GM12878 (cell line): ENCODE results near the gene ZNF682.

Experiments used
- ATF3 ChIP-seq: IDR thresholded peaks from 2 replicates; pipeline ENCODE4 v1.6.1; 2011; ENCODE audit warnings: low read depth, mild to moderate bottlenecking, low read length, moderate library complexity, borderline replicate concordance; ENCODE audit errors: extremely low read depth
- CBFB ChIP-seq: IDR thresholded peaks from 2 replicates; pipeline ENCODE4 v1.6.1; 2016; ENCODE audit warnings: antibody characterized with exemption, low read depth
- CBX3 ChIP-seq: fragments of 200-600 bp; sonication (generic); IDR thresholded peaks from 2 replicates; pipeline ENCODE4 v1.6.1; 2016; ENCODE audit warnings: low read depth, borderline replicate concordance
- CTCF ChIP-seq, 3 experiments: IDR thresholded peaks in 2 of 3; conservative IDR thresholded peaks in 1 of 3; 2 replicates each; pipeline ENCODE4 v1.5.1; 2011; ENCODE audit warnings: low read depth in 3 of 3, low read length in 3 of 3, mild to moderate bottlenecking in 3 of 3, control low read depth in 2 of 3, moderate library complexity in 2 of 3, inconsistent platforms in 1 of 3, mixed read lengths in 1 of 3; ENCODE audit not compliant: control insufficient read depth in 2 of 3, insufficient read depth in 1 of 3; ENCODE audit errors: extremely low read depth in 1 of 3
- EGR1 ChIP-seq, 2 experiments: IDR thresholded peaks; 1 replicate in 1 of 2; 2 replicates in 1 of 2; pipeline ENCODE4 v1.6.1; 2011 to 2012; ENCODE audit warnings: low read depth in 2 of 2, low read length in 2 of 2, borderline replicate concordance in 1 of 2, mild to moderate bottlenecking in 1 of 2, moderate library complexity in 1 of 2
- NFYB ChIP-seq: IDR thresholded peaks from 2 replicates; pipeline ENCODE4 v1.6.1; 2011; ENCODE audit warnings: low read depth, mild to moderate bottlenecking, low read length, improper control_type of control experiment, moderate library complexity; ENCODE audit not compliant: insufficient read depth
- REST ChIP-seq: IDR thresholded peaks from 2 replicates; pipeline ENCODE4 v1.6.1; 2012; ENCODE audit warnings: mild to moderate bottlenecking, low read depth, low read length
- TCF7 ChIP-seq: IDR thresholded peaks from 2 replicates; pipeline ENCODE4 v1.6.1; 2014; ENCODE audit warnings: antibody characterized with exemption, borderline replicate concordance
- USF2 ChIP-seq: IDR thresholded peaks from 2 replicates; pipeline ENCODE4 v1.6.1; 2011; ENCODE audit warnings: low read depth, low read length, improper control_type of control experiment, borderline replicate concordance
- ZNF207 ChIP-seq: fragments of 450-650 bp; IDR thresholded peaks from 2 replicates; pipeline ENCODE4 v1.6.1; 2014; ENCODE audit warnings: antibody characterized with exemption, mild to moderate bottlenecking, borderline replicate concordance
- ZNF274 ChIP-seq: IDR thresholded peaks from one replicate; pipeline ENCODE4 v1.8.0; 2011; ENCODE audit not compliant: insufficient read length, insufficient read depth
- ZZZ3 ChIP-seq: IDR thresholded peaks from 2 replicates; pipeline ENCODE4 v1.6.1; 2011; ENCODE audit warnings: low read depth; ENCODE audit not compliant: control insufficient read depth, insufficient read length

- no peak for TF ChIP-seq ZNF274
- TF ChIP-seq REST = no peak
- TF ChIP-seq ZZZ3 = no peak
- no peak for TF ChIP-seq NFYB
- no peak for TF ChIP-seq ATF3
- TF ChIP-seq EGR1 (IDR thresholded peaks at IDR 0.05; ENCODE audit: borderline replicate concordance in 1 of 2, low read depth in 2 of 2, low read length in 2 of 2) = no peak
- no peak for TF ChIP-seq CTCF (IDR thresholded peaks at IDR 0.05 in 2 of 3, conservative IDR thresholded peaks at IDR 0.05 in 1 of 3; ENCODE audit: control insufficient read depth in 2 of 3, extremely low read depth in 1 of 3, insufficient read depth in 1 of 3, low read depth in 3 of 3, low read length in 3 of 3)
- no peak for TF ChIP-seq CBFB
- no peak for TF ChIP-seq USF2
- TF ChIP-seq TCF7 = no peak
- TF ChIP-seq CBX3 = no peak
- no peak for TF ChIP-seq ZNF207
Measured at GRCh38 chr19:20028611-20029010, 10.7 kb downstream of the ZNF682 start.
